Measurements from ENCODE around the gene PXN.

Gene PXN

GRCh38 chr12:120265473-120266179 is at the start of gene PXN:
PXN (minus strand) TSS chr12:120265730; CDS start chr12:120265629, 101 bp downstream.
- peak; percentile 79 for DNase-seq (ENCODE audit: low spot score)

- DNase-seq (ENCODE audit: low spot score), result no peak
Observed at GRCh38 chr12:120314220-120314619, 48.7 kb upstream of the PXN start.

- DNase-seq (ENCODE audit: low spot score), result peak; percentile 96
Observed at GRCh38 chr12:120301962-120302815, 36.7 kb upstream of the PXN start, which contains the start of gene SIRT4. SIRT4 (plus strand) TSS chr12:120302321; CDS start chr12:120303562, 1,241 bp downstream.

- DNase-seq (ENCODE audit: low spot score), result peak; percentile 78
Observed at GRCh38 chr12:120292661-120293531, 27.4 kb upstream of the PXN start, which contains the start of gene RNU4-1. RNU4-1 (minus strand) TSS chr12:120293237.

DNA sequence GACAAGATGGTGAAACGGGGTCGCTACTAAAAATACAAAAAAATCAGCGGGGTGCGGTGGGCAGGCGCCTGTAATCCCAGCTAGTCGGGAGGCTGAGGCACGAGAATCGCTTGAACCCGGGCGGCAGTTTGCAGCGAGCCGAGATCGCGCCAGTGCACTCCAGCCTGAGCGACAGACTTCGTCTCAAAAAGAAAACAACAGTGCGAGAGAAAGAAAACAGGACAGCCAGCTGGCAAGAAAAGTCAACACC is 26.8 kb upstream of the PXN start:
- no peak for DNase-seq (ENCODE audit: low spot score)

GRCh38 chr12:120290609-120291305 is 25.2 kb upstream of the PXN start:
- DNase-seq (ENCODE audit: low spot score), result no peak

DNA sequence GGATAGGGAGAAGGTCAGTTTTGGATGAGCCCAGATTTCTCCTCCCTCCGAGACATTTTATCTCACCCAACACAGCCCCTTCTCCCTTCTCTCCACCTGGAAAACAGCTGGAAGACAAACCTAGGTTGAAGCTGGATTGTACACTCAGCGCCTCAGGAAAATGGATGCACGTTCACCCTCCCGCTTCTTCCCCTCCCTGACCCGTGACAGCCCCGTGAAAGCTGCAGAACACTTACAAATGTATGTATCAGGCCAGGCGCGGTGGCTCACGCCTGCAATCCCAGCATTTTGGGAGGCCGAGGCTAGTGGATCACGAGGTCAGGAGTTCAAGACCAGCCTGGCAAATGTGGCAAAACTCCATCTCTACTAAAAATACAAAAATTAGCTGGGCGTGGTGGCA is 22.0 kb upstream of the PXN start:
- DNase-seq (ENCODE audit: low spot score), result no peak

GRCh38 chr12:120286768-120287490 is 21.4 kb upstream of the PXN start:
- no peak for DNase-seq (ENCODE audit: low spot score)

- DNase-seq (ENCODE audit: low spot score), result no peak
Observed at GRCh38 chr12:120284381-120284780, 18.9 kb upstream of the PXN start.

DNA sequence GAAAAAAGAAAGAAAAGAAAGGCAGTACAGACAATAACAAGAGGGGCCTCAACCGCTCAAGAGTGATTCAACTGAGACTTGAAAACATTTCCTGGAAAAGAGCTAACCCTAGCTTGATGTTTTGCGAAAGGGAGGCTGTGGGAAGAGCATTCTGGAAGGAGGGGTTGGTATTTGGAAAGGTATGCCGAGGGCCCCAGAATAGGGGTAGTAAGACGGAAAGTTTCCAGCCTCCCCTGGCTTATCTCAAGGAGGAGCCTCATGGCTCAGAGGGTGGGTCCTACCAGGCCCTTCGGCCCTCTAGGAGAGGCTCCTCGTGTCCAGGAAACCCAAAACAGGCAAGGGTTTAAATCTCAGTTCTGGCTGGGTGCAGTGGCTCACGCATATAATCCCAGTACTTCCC is 17.8 kb upstream of the PXN start:
- DNase-seq (ENCODE audit: low spot score), result no peak

DNA sequence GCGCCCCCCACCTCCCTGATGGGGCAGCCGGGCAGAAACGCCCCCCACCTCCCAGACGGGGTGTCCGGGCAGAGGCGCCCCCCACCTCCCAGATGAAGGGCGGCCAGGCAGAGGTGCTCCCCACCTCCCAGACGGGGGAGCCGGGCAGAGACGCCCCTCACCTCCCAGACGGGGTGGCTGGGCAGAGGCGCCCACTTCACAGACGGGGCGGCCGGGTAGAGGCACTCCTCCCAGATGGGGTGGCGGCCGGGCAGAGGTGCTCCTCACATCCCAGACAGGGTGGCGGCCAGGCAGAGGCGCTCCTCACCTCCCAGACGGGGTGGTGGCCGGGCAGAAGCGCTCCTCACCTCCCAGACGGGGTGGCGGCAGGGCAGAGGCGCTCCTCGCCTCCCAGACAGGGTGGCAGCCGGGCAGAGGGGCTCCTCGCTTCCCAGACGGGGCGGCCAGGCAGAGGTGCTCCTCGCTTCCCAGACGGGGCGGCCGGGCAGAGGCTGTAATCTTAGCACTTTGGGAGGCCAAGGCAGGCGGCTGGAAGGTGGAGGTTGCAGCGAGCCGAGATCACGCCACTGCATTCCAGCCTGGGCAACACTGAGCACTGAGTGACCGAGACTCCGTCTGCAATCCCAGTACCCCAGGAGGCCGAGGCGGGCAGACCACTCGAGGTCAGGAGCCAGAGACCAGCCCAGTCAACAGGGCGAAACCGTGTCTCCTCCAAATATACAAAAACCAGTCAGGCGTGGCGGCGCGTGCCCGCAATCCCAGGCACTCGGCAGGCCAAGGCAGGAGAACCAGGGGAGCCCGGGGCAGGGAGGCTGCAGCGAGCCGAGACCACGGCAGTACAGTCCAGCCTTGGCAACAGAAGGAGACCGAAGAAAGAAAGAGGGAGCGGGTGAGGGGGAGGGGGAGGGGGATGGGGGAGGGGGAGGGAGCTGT is 12.9 kb upstream of the PXN start:
- DNase-seq (ENCODE audit: low spot score), result no peak

DNA sequence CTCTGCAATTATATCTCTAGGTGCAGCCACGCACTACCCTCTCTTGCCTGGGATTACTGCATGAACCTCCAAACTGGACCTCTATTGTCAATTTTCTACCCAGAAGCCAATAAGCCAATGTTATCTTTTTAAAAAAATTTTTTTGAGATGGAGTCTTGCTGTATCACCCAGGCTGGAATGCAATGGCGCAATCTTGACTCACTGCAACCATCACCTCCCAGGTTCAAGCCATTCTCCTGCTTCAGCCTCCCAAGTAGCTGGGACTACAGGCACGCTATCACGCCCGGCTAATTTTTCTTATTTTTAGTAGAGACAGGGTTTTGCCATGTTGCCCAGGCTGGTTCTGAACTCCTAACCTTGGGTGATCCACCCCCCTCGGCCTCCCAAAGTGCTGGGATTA is 11.2 kb upstream of the PXN start:
- no peak for DNase-seq (ENCODE audit: low spot score)

DNA sequence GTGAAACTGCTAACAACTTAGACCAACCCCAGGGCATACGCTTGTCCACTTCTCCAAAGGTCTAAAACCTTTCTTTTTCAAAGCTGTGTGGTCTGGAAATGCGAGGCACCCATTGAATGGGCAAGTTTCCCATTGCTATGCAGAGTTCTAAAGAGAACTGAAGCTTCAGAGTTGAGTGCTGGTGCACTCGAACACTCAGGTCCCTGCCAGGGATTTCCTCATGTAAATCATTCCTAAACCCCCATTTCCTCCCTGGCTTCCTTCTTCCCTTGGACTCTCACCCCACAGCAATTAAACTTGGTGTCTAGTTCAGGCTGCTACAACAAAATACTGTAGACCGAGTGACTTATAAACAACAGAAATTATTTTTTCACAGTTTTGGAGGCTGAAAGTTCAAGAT is 2.2 kb upstream of the PXN start:
- no peak for DNase-seq (ENCODE audit: low spot score)

GRCh38 chr12:120266180-120266870 is 795 bp upstream of the PXN start:
- no peak for DNase-seq (ENCODE audit: low spot score)

- no peak for DNase-seq (ENCODE audit: low spot score)
Observed at GRCh38 chr12:120264904-120265472, 542 bp downstream of the PXN start.

DNA sequence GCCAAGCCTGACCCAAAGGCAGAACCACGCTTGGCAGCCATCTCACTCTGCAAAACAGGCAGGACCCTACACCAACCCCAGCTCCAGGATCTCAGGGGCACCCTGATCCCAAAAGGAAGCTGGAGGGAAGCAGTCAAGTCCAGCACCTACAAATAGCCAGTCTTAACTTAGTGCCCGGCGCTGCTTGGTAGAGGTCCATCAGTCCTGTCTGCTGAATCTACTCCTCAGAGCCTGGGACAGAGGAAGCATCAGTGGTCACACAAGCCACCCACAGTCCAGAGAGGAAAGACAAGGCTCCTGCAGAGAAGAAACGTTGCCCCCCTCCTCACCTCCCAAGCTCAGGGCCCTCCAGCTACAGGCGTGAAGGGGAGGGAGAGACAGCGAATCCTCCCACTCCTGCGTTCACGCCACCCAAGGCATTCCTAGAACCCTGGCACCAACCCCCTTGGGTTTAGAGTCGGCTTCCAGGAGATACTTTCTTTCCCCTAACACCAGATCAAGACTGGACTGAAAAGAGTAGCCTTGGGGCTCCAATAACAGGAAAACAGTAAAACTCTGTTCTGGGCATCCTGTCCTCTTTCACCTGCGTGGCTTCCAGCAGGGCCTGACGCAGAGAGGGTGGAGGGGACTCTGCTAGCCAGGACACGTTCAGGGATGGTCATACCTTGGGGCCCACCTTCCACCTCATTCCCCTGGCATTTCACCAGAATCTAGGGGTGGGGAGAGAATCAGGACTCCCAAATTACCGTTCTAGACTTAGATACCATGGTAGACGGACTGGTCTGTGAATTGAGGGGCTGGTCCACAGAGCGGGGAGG is 1.2 kb downstream of the PXN start:
- no peak for DNase-seq (ENCODE audit: low spot score)

DNA sequence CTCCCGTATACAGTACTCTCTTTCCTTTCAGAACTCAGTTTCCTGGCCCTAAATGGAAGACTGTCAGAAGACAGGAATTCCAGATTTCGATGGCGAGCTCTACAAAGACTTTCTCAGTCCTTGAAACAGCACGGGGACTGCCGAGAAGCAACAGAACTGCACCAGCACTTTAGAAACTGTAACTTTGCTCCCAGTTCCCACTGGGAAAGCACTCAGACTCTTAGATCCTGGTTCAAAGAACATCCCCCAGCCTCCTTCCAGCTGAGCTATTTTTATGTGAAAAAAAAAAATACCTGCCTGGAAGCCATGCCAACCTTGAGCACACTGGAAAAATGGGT is 1.8 kb downstream of the PXN start:
- no peak for DNase-seq (ENCODE audit: low spot score)
